CD8-positive, alpha-beta memory T cell (primary cell): Measurements from ENCODE around the gene KRTAP10-11. TPM values are rescaled to one million over a fixed set of nuclear protein-coding genes. Genes with fewer than 3 reads are reported as not detected.
"Not testable (repeated sequence)": the region's sequence is repeated elsewhere in the genome, so short reads cannot be mapped to it uniquely, and the experiment has no call there.

ENCODE experiments used
- CTCF ChIA-PET: fragments of 350-600 bp; sonication (Branson Sonifier 250); formaldehyde crosslinking; loops from one replicate; lab custom pipeline; 2021; ENCODE audit warnings: antibody characterized with exemption; lab: Charles Lee
- POLR2A ChIA-PET: fragments of 350-600 bp; sonication (Branson Sonifier 250); formaldehyde crosslinking; loops from one replicate; lab custom pipeline; 2021; ENCODE audit warnings: antibody characterized with exemption; lab: Charles Lee
- DNase-seq, 5 donors: peaks; one replicate each; pipeline versions ENCODE4 v3.0.0 to v3.0.0-alpha.2; 2020 to 2022; ENCODE audit warnings: mixed read lengths in 1 of 5
- H3K27ac ChIP-seq: one replicate; pipeline ENCODE4 v1.7.0; 2013; ENCODE audit warnings: low read depth, mild to moderate bottlenecking, low read length, moderate library complexity
- H3K27me3 ChIP-seq: 2 replicates; pipeline ENCODE4 v1.7.0; 2013; ENCODE audit warnings: low read length, mild to moderate bottlenecking; ENCODE audit not compliant: insufficient read depth, poor library complexity, severe bottlenecking
- H3K36me3 ChIP-seq: 2 replicates; pipeline ENCODE4 v1.7.0; 2013; ENCODE audit warnings: mild to moderate bottlenecking, low read length, moderate library complexity; ENCODE audit not compliant: insufficient read depth
- H3K4me1 ChIP-seq: 2 replicates; pipeline ENCODE4 v1.7.0; 2013; ENCODE audit warnings: mild to moderate bottlenecking, low read length, moderate library complexity; ENCODE audit not compliant: insufficient read depth
- H3K4me3 ChIP-seq: 2 replicates; pipeline ENCODE4 v1.7.0; 2013; ENCODE audit warnings: mild to moderate bottlenecking, low read length
- H3K9me3 ChIP-seq: 2 replicates; pipeline ENCODE4 v1.7.0; 2013; ENCODE audit warnings: mild to moderate bottlenecking, low read length
- H3K27ac Mint-ChIP-seq, 8 donors: one replicate each; pipeline ENCODE4 v1.8.0; 2020 to 2021; ENCODE audit warnings: mixed read lengths in 8 of 8, mild to moderate bottlenecking in 6 of 8, inconsistent platforms in 3 of 8, moderate library complexity in 3 of 8
- H3K27me3 Mint-ChIP-seq, 2 donors: one replicate each; pipeline ENCODE4 v1.8.0; 2020 to 2021; ENCODE audit warnings: mixed read lengths in 2 of 2, mild to moderate bottlenecking in 1 of 2, moderate library complexity in 1 of 2
- H3K36me3 Mint-ChIP-seq, 3 donors: one replicate each; pipeline ENCODE4 v1.8.0; 2020 to 2021; ENCODE audit warnings: mixed read lengths in 3 of 3, inconsistent platforms in 1 of 3, mild to moderate bottlenecking in 1 of 3
- H3K4me1 Mint-ChIP-seq, 3 donors: one replicate each; pipeline ENCODE4 v1.8.0; 2020 to 2021; ENCODE audit warnings: mixed read lengths in 3 of 3, inconsistent platforms in 1 of 3, mild to moderate bottlenecking in 1 of 3
- H3K4me3 Mint-ChIP-seq, 7 donors: one replicate each; pipeline ENCODE4 v1.8.0; 2020 to 2021; ENCODE audit warnings: mixed read lengths in 7 of 7, mild to moderate bottlenecking in 6 of 7, moderate library complexity in 4 of 7, inconsistent platforms in 2 of 7
- H3K9me3 Mint-ChIP-seq, 5 donors: one replicate each; pipeline ENCODE4 v1.8.0; 2020 to 2022; ENCODE audit warnings: mixed read lengths in 5 of 5, mild to moderate bottlenecking in 3 of 5, moderate library complexity in 2 of 5, inconsistent platforms in 1 of 5
- polyA plus RNA-seq: library from polyadenylated mRNA; unstranded; fragments of 300-500 nt; fragmentation: Illumina TruSeq; gene quantifications from one replicate; pipeline ENCODE4 v1.2.3, GENCODE V29; 2021
- total RNA-seq, 2 experiments: library from RNA; stranded (reverse); gene quantifications; one replicate each; pipeline ENCODE4 v1.2.3, GENCODE V29; 2021

KRTAP10-11 gene
- total and polyA plus RNA-seq, 3 experiments from 2014 or later, result not detected

- POLR2A ChIA-PET, result no interaction called here
- peak overlapping the region in 2 of 8 donors; percentile 81 to 82 for H3K27ac Mint-ChIP-seq
These were observed 40.8 kb downstream of the KRTAP10-11 start for GRCh38 chr21:44686843-44687561.

GRCh38 chr21:44687671-44688070, 41.5 kb downstream of the KRTAP10-11 start:
- Histone ChIP-seq H3K27me3 (no peaks in the 10 kb centered on the region), H3K4me3 (no peak overlapping the region), H3K27ac (no peak overlapping the region), H3K9me3 (peaks cover 4% of the 10 kb centered on the region), H3K36me3 (no peaks in the 10 kb centered on the region), H3K4me1 (no peaks in the 10 kb centered on the region)
- Mint-ChIP-seq H3K9me3 (peaks cover 0 to 10% (median 3%) of the 10 kb centered on the region in 5 donors), H3K27me3 (peaks cover 6 to 26% of the 10 kb centered on the region in 2 donors), H3K27ac (no peak overlapping the region), H3K36me3 (peaks cover 0 to 6% (median 2%) of the 10 kb centered on the region in 3 donors), H3K4me1 (peaks cover 9 to 14% (median 12%) of the 10 kb centered on the region in 3 donors), H3K4me3 (no peak overlapping the region)
- DNase-seq, result no peak
- CTCF ChIA-PET, result no interaction called here
- POLR2A ChIA-PET, result no interaction called here

More at GRCh38 chr21:44686843-44687561, 40.8 kb downstream of the KRTAP10-11 start:
- Mint-ChIP-seq H3K4me1 (peaks cover 9 to 14% (median 12%) of the 10 kb centered on the region in 3 donors), H3K36me3 (no peaks in the 10 kb centered on the region), H3K4me3 (no peak overlapping the region), H3K27me3 (peaks cover 6 to 26% of the 10 kb centered on the region in 2 donors), H3K9me3 (peaks cover 0 to 4% (median 0%) of the 10 kb centered on the region in 5 donors)
- H3K36me3 ChIP-seq, result no peaks in the 10 kb centered on the region
- no peak overlapping the region for H3K4me3 ChIP-seq
- DNase-seq, result no peak
- H3K9me3 ChIP-seq, result no peaks in the 10 kb centered on the region
- CTCF ChIA-PET, result no interaction called here
- no peaks in the 10 kb centered on the region for H3K27me3 ChIP-seq
- no peaks in the 10 kb centered on the region for H3K4me1 ChIP-seq
- no peak overlapping the region for H3K27ac ChIP-seq

- DNase-seq, POLR2A ChIA-PET: not testable (repeated sequence)
These were observed 43.5 kb downstream of the KRTAP10-11 start for GRCh38 chr21:44689740-44690139.

GRCh38 chr21:44691686-44692085, 45.5 kb downstream of the KRTAP10-11 start:
- Mint-ChIP-seq H3K4me3 (no peak overlapping the region), H3K36me3 (peaks cover 2 to 24% (median 2%) of the 10 kb centered on the region in 3 donors), H3K27ac (peak overlapping the region in 2 of 8 donors; percentile 10 to 70), H3K27me3 (peaks cover 12 to 23% of the 10 kb centered on the region in 2 donors), H3K9me3 (peaks cover 3 to 12% (median 6%) of the 10 kb centered on the region in 5 donors), H3K4me1 (peaks cover 12 to 25% (median 22%) of the 10 kb centered on the region in 3 donors)
- Histone ChIP-seq H3K27me3 (no peaks in the 10 kb centered on the region), H3K27ac (no peak overlapping the region), H3K36me3 (no peaks in the 10 kb centered on the region), H3K9me3 (peaks cover 5% of the 10 kb centered on the region), H3K4me3 (no peak overlapping the region), H3K4me1 (no peaks in the 10 kb centered on the region)
- ChIA-PET POLR2A (no interaction called here), CTCF (no interaction called here)
- DNase-seq, result no peak

More at GRCh38 chr21:44689740-44690139, 43.5 kb downstream of the KRTAP10-11 start:
- peaks cover 3 to 12% (median 6%) of the 10 kb centered on the region in 5 donors for H3K9me3 Mint-ChIP-seq
- H3K27me3 ChIP-seq, H3K36me3 ChIP-seq, H3K4me1 ChIP-seq, H3K27ac ChIP-seq, H3K4me3 Mint-ChIP-seq, H3K27ac Mint-ChIP-seq, H3K9me3 ChIP-seq, CTCF ChIA-PET, H3K4me3 ChIP-seq: not testable (repeated sequence)
- H3K36me3 Mint-ChIP-seq, result peaks cover 2 to 16% (median 2%) of the 10 kb centered on the region in 3 donors
- peaks cover 14 to 22% (median 21%) of the 10 kb centered on the region in 3 donors for H3K4me1 Mint-ChIP-seq
- peaks cover 6 to 26% of the 10 kb centered on the region in 2 donors for H3K27me3 Mint-ChIP-seq

- CTCF ChIA-PET, result no interaction called here
These were observed 46.7 kb downstream of the KRTAP10-11 start for GRCh38 chr21:44692798-44693512.

GRCh38 chr21:44694776-44695175, 48.6 kb downstream of the KRTAP10-11 start:
- DNase-seq, result no peak
- Mint-ChIP-seq H3K27me3 (peaks cover 23 to 38% of the 10 kb centered on the region in 2 donors), H3K9me3 (peaks cover 3 to 12% (median 6%) of the 10 kb centered on the region in 5 donors), H3K27ac (no peak overlapping the region), H3K4me3 (peak overlapping the region in 4 of 7 donors; percentile 2 to 46 (median 24)), H3K4me1 (peaks cover 17 to 31% (median 22%) of the 10 kb centered on the region in 3 donors), H3K36me3 (peaks cover 2 to 26% (median 2%) of the 10 kb centered on the region in 3 donors)
- POLR2A ChIA-PET, result no interaction called here
- Histone ChIP-seq H3K36me3 (no peaks in the 10 kb centered on the region), H3K4me3 (no peak overlapping the region), H3K4me1 (no peaks in the 10 kb centered on the region), H3K27me3 (peaks cover 3% of the 10 kb centered on the region), H3K27ac (no peak overlapping the region), H3K9me3 (peaks cover 5% of the 10 kb centered on the region)
- CTCF ChIA-PET, result interaction anchor here (1.0 kb wide), 1 partner anchor 48 kb away, joined by 3 read pairs; no protein-coding TSS in a partner anchor

More at GRCh38 chr21:44692798-44693512, 46.7 kb downstream of the KRTAP10-11 start:
- no peaks in the 10 kb centered on the region for H3K4me1 ChIP-seq
- no peak overlapping the region for H3K4me3 Mint-ChIP-seq
- no peak overlapping the region for H3K27ac ChIP-seq
- peaks cover 3 to 12% (median 6%) of the 10 kb centered on the region in 5 donors for H3K9me3 Mint-ChIP-seq
- H3K4me3 ChIP-seq, result no peak overlapping the region
- no peak overlapping the region for H3K27ac Mint-ChIP-seq
- no peaks in the 10 kb centered on the region for H3K36me3 ChIP-seq
- POLR2A ChIA-PET, result no interaction called here
- no peaks in the 10 kb centered on the region for H3K27me3 ChIP-seq
- H3K36me3 Mint-ChIP-seq, result peaks cover 2 to 26% (median 2%) of the 10 kb centered on the region in 3 donors
- peaks cover 5% of the 10 kb centered on the region for H3K9me3 ChIP-seq
- H3K4me1 Mint-ChIP-seq, result peaks cover 13 to 28% (median 22%) of the 10 kb centered on the region in 3 donors
- DNase-seq, result no peak
- peaks cover 14 to 24% of the 10 kb centered on the region in 2 donors for H3K27me3 Mint-ChIP-seq

GRCh38 chr21:44695184-44695583, 49.0 kb downstream of the KRTAP10-11 start:
- peaks cover 27 to 38% of the 10 kb centered on the region in 2 donors for H3K27me3 Mint-ChIP-seq
- ChIA-PET POLR2A (no interaction called here), CTCF (interaction anchor here (1.0 kb wide), 1 partner anchor 47 kb away, joined by 3 read pairs; no protein-coding TSS in a partner anchor)
- DNase-seq, result no peak
- H3K9me3 Mint-ChIP-seq, result peaks cover 3 to 12% (median 6%) of the 10 kb centered on the region in 5 donors
- H3K27ac Mint-ChIP-seq, result peak overlapping the region in 2 of 8 donors; percentile 47 to 59
- Histone ChIP-seq H3K9me3 (peaks cover 5% of the 10 kb centered on the region), H3K27me3 (peaks cover 3% of the 10 kb centered on the region), H3K4me1 (no peaks in the 10 kb centered on the region), H3K4me3 (no peak overlapping the region), H3K27ac (no peak overlapping the region), H3K36me3 (no peaks in the 10 kb centered on the region)
- H3K4me3 Mint-ChIP-seq, result peak overlapping the region in 2 of 7 donors; percentile 2 to 20
- peaks cover 2 to 26% (median 2%) of the 10 kb centered on the region in 3 donors for H3K36me3 Mint-ChIP-seq
- peaks cover 17 to 31% (median 22%) of the 10 kb centered on the region in 3 donors for H3K4me1 Mint-ChIP-seq
